Left lobe of liver (tissue), 2 donors: ENCODE measurements around the gene GAREM1. TPM values are rescaled to one million over a fixed set of nuclear protein-coding genes. Genes with fewer than 3 reads are reported as not detected.
A peak's percentile ranks its signal among the peaks of the same experiment; 100 is the strongest.
"Not testable (repeated sequence)": the region's sequence is repeated elsewhere in the genome, so short reads cannot be mapped to it uniquely, and the experiment has no call there.

Source experiments
- ATAC-seq: fragments of 200-7000 bp; cut with Tn5 transposase; one replicate; pipeline ENCODE4 v1.9.1; 2020; ENCODE audit warnings: mild to moderate bottlenecking, moderate library complexity
- DNase-seq: peaks from one replicate; pipeline ENCODE4 v3.0.0-alpha.2; 2020; ENCODE audit warnings: low spot score
- total RNA-seq: library from RNA; stranded (reverse); gene quantifications from one replicate; pipeline ENCODE4 v1.2.1, GENCODE V29; 2021
- donor health status: DM: no; HTN: no; CAD: no; lungs with moderate emphysema.
- donor health status: DM: no; HTN: yes; CAD: no.

GAREM1 gene
- total RNA-seq, 1 donor from 2014 or later = 4.8 TPM

DNA sequence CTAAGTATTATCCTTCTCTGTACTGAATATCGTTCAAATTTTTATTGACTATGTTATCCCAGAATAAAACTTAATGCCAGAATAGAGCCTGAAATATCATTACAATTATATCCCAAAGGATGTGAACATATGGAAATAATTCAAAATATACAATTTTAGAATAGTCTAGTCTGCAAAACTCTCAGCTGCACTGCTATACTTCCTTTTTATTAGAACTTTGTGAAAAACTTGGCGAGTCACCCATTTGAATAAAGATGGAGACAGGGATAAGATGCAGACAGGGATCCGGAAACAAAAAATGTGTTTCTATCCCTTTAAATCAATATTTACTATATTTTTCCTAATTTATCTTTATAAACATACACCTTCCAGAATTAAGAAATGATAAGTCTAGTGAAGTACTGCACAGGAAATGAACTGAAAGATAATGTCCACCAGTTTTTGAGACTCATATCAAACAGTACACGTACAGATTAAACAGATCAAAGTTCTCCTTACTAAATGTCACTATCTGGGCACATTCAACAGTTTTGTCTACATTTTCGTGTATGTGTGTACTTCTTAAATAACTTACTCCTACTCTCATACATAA, 173.0 kb downstream of the GAREM1 start:
- DNase-seq (no peak), ATAC-seq (peak; percentile 21)

DNA sequence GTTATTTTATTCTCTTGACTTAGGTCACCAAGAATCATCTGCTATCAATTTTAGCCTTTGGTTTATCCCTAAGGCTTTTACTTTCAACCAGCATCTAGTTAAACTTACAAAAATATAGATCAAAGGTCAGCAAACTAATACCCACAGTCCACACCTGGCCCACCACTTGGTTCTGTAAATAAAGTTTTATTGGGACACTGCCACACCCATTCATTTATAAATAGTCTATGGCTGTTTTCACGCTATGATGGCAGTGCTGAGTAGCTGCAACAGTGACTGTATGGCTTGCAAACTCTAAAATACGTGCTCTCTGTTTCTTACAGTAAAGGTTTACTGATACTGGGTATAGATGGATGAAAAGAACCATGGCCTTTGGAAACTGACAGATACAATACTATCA, 173.8 kb downstream of the GAREM1 start:
- ATAC-seq = no peak
- DNase-seq = no peak

DNA sequence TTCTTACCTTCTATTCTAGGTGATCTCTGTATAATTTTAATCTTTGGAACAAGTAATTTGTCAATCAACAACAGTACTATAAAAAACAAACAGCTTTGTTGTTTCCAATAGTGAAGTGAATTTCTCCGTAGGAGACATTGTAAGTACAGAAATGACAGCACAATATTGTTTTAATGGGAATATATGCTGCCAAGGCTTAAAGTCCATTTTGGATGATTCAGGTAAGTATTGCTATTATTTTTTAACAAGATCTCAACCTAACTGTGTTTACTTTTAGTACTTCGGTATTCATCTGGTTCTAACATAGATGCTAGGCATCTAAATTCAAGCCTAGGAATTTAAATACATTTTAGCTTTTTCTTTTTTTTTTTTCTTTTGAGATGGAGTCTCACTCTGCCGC, 175.1 kb downstream of the GAREM1 start:
- ATAC-seq (no peak), DNase-seq (no peak)

DNA sequence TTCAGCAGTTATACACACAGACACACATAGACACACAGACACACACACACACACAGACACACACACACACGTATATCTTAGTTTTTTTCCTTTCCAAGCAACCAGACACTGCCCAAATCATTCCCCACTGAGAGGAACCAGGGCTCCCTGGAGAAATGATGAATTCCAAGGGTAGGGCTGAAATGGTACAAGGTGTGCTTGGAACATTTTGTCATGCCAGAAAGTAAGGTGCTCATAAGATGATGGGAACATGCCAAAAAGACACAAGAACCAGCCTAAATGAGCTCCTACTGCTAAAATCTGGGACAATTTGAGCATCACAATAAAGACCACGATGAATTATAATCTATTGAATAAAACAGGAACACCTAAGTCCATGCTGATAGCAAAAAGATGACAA, 177.6 kb downstream of the GAREM1 start:
- DNase-seq (no peak), ATAC-seq (no peak)

DNA sequence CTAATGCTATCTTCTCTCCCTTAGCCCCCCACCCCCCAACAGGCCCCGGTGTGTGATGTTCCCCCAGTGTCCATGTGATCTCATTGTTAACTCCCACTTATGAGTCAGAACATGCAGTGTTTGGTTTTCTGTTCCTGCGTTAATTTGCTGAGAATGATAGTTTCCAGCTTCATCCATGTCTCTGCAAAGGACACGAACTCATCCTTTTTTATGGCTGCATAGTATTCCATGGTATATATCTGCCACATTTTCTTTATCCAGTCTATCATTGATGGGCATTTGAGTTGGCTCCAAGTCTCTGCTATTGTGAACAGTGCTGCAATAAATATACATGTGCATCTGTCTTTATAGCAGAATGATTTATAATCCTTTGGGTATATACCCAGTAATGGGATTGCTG, 179.1 kb downstream of the GAREM1 start:
- ATAC-seq, DNase-seq: not testable (repeated sequence)

DNA sequence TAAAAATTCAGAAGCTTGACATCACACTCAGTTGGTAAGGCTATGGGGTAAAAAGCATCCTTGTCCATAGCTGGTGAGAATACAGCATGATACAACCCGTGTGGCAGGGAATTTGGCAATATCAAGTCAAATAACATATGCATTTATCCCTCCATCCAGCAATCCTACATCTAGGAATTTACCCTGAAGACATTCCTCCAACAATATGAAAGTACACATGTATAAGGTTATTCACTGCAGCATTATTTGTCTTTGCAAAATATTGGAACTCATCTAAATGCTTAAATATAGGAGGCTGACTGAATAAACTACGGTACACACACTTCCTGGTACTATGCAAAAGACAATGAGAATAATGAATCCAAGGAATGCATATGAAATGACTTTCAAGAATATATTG, 179.9 kb downstream of the GAREM1 start:
- ATAC-seq (no peak), DNase-seq (no peak)

DNA sequence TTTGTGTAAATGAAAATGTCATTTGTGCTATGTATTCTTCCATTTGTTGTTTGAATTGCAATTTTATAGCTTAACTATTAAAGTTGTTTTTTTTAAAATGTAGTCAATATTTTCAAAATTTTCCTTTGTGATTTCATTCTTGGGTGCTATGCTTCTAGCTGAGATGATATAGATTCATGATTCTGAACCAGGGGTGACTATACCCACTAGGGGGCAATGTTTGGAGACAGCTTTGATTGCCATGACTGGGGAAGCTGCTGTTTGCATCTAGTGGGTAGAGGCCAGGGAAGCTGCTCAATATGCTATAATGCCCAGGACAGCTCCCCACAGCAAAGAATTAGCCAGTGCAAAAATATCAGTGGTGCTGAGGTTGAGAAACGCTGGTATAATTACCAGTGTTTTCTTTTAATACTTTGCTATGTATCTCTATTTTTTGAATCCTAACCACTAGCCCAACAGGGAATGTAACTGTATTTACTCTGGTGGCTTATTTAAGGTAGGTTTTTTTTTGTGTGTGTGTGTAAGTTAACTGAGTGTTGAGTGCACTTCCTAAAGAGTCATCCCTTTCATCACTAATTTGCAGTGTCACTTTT, 181.1 kb downstream of the GAREM1 start:
- ATAC-seq (peak; percentile 100), DNase-seq (peak; percentile 51)

DNA sequence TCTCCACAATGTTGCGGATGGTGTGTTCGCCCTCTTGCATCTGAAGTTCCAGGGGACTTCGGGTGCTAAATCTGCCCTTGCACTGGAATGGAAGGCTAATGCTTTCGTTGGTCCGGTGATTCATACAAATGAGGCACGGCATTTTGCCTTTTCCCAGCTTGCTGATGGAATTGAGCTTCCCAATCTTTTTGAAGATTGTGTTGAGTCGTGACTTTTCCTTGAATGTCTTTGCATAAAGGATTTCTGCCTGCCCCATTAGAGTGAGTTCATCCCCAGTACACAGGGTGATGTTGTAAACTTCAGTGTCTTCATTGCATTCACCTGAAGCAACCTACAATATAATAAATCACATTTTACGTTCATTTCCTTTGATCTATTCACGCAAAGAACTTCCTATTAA, 182.8 kb downstream of the GAREM1 start:
- DNase-seq (no peak), ATAC-seq (no peak)

DNA sequence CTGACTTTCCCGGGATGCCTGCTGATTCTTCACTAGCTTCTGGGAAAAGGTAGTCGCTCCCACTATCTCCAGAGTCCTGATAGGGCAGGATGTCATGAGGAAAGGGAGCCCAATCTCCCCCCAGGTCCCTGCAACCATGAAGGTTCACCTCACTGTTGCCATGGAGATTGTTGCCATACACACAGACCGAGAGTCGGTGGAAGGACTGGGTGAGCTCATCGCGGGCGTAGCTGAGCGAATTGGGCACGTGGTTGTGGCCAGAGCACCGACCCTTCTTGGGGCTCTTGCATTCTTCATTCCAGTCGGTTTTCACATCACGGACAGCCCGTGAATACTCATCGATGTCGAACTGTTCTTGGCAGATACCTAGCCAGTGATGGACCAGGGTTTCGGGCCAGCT, 183.4 kb downstream of the GAREM1 start:
- ATAC-seq (no peak), DNase-seq (no peak)

DNA sequence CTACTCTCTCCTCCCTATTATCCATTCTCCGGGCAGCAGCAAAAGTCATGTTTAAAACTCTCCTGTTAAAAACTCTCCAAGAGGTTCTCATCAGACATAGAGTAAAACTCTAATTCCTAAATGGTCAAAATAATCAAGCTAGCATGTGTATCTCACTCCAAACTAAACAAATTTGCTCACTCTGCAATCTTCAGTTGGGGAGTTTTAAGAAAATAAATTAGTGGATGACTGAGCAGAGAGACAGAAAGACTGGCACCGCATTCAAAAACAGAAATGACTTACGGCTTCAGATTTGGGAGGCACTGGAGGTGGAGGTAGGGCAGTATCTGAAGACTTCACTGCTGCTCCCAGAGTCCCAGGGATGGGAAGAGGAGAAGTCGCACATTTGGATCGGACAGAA, 183.9 kb downstream of the GAREM1 start:
- ATAC-seq = no peak
- no peak for DNase-seq

DNA sequence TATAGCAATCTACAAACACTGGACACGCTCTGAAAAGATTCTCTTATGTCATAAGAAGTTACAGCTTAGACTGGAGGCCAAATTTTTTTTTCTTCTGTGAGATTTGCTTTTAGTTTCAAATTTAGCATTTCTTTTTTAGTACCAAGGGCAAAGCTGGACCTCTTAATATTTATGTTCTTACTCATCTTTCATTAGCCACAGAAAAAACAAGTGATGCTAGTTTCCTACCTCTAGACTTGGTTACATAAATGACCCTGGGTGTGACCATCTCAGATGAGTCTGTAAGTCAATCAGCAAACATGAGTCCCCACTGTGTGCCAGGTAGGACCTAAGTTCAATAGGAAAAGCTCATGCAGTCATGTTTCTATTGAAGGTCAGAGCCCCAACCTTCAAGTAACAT, 186.4 kb downstream of the GAREM1 start:
- ATAC-seq = no peak
- DNase-seq = no peak

DNA sequence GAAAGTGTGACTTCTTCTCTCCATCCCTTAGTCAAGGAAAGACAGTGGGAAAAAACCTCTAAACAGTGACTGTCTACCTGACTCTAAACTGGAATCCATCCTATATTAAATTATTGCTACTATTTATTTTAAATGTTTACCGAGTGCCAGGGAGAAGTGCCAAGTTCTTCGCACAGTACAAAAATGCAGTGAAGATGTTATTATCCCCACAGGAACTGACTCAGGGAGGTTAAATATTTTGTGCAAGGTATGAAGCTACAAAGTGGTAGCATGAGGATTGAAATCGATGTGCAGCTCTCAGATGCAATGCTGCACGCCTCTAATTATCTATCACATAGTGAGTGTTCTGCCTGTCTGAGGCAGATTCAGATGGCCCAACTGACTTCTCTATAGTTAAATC, 189.8 kb downstream of the GAREM1 start:
- ATAC-seq = no peak
- no peak for DNase-seq

DNA sequence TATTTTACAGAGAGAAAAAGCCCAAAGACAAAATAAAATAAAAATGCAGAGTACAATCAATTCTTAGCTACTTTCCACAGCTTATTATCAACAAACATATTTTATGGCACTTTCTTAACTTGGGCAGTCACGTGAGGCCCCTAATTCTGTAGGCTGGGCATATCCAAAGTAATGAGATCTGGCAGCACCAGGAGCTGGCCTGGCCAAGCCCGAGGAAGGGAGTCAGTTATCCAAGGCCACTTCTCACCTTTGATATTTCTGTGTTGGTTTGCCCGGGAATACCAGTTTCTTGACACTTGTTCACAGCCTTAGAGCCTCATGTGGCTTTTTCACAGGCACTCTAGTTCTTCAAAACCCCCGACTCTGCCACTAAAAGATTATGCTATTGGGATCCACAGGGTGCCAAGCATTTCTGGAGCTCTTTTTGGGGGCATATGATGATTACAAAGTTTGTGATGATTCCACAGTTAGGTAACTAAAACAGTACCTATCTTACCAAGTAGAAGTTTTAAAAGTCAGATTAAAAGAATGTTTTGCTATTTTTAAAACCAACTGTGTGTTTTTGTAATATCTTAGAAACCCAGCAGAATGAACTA, 190.4 kb downstream of the GAREM1 start:
- DNase-seq = no peak

DNA sequence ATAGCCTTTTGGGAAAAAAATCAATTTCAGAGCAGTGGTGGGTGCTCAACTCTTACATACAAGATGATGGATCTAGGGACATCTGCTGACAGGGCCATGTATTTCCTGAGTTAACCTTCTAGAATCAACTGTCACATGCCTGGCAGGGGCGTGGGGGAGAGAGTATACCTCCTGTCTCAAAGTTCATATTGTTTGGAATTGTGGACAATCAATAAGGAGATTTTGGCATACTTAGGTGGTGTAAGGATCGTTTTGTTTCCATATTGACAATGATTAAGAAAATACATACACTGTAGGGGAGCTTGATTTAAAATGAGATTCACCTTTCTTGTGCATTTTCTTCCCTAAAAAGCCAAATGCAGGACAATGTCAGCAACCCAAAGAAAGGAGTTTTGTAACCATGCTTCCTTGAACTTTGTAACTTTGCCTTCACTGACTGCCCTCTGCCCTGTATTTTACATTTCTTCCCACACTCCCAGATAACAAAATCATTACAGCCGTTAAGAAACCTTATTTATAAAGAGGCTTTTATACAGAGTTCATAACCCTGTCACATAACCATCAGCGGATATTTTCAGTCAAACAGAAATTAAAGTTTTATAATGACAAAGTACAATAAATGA, 192.4 kb downstream of the GAREM1 start:
- DNase-seq = no peak

More for the DNA sequence above, 190.4 kb downstream of the GAREM1 start:
- no peak for ATAC-seq

DNA sequence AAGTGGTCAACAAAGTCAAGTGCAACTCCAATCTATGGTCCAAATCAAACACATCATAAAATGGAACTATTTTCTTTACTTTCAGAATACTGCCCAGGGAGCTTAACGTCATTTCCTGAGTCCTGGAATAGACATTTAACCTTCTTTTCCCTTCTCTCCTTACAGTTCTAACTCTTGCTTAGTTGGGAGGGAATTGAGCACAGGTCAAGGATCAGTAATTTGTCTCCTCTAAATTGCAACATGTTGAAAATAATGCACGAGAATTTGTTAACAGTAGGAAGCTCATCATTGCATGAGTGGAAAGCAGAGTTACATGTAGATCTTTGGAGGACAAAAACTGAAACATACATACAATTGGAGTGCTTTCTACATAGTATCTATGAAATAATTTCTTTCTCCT, 193.1 kb downstream of the GAREM1 start:
- DNase-seq (no peak), ATAC-seq (no peak)

More for the DNA sequence above, 192.4 kb downstream of the GAREM1 start:
- peak; percentile 77 for ATAC-seq

DNA sequence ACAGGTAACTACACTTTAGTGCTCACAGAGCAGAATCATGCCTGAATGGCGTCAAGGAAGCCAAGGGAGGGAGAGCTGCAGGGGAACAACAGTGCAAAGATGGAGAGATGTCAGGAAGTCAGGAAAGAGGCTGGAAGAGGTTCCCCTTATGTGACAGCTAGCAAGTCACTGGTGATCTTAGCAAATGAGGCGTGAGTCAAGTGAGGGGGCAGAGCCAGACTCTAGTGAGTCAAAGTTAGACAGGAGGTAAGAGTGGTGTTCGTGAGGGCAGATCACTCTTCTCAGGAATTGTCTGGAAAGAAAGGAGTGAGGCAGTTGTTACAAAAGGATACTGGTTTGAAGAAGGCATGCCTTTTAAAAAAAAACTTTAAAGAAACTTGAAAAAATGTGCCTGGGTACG, 193.8 kb downstream of the GAREM1 start:
- ATAC-seq (no peak), DNase-seq (no peak)

DNA sequence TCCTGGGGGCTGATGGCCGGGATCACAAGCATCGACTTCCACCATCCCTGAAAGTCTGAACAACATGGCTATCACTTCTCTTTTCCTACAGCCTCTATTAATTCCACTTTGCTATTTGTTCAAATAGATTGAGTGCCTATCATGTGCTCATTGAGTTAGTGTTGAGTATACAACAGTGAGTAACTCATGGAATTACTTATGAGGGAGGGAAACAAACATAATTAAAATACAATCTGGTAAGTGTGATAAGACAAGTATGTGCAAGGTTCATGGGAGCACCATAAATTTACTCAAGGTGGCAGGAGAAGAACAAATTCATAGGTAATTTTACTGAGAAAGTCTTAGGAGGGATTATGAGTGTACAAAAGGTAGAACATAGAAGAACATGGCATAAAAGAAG, 194.4 kb downstream of the GAREM1 start:
- ATAC-seq = no peak
- no peak for DNase-seq

DNA sequence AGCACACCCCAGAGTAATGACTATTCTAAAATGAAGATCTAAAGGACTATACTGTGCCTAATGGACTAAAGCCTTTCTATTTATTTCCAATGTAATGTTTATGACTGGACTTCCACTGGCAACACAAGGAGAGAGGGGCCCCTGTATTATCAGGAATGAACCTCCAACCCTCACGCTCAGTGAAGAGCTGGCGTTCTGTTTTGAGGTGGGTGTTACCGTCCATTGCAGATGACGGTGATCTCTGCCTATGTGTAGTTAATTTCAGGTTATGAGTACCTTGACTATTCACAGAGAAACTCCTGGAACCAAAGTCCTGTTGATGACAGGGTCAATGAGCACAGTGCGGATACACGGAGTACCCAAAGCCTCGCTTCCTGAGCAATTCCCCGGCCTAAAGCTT, 195.5 kb downstream of the GAREM1 start:
- ATAC-seq (no peak), DNase-seq (no peak)

DNA sequence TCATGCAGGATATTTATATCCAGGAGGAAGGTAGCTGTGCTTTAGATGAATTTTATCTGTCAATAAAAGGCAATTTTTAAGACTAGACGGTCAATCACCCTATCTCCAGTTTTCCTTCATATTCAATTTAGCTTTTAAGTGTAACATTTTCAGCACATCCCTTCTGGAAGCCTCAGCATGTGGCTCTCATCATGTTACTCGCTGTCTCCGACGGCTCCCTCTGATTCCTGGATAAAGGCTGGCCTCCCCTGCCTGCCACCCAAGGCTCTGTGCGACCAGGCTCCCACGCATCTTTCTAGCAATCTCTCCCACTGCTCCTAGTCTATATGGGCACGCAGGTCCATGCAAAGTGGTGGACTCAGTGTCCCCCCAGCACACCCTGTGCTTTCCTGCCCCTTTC, 196.4 kb downstream of the GAREM1 start:
- DNase-seq = no peak
- ATAC-seq = no peak

DNA sequence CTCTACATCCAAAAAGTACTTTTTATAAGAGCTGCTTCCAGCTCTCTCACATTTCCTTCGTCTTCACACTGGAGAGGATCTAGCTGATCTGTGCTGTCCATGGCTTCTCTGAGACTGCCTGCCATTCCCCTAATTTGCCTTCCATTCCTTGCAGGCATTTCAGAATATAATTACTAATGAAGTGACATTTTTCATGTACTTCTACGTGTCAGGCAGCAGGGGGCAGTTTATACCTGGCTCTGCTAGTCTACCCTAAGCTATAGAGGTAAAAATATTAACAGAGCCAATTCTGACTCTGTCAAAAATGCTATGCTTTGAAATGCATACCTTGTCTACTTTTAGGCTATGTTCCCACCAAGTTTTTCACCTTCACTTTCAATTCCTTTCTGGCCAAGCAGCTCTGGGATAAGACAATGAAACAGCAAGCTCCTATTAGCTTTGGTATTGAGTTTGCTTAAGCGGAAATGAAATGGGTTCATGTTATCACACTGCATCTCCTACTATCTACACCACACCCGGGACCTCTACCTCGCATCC, 198.9 kb downstream of the GAREM1 start:
- DNase-seq (no peak), ATAC-seq (peak; percentile 96)

DNA sequence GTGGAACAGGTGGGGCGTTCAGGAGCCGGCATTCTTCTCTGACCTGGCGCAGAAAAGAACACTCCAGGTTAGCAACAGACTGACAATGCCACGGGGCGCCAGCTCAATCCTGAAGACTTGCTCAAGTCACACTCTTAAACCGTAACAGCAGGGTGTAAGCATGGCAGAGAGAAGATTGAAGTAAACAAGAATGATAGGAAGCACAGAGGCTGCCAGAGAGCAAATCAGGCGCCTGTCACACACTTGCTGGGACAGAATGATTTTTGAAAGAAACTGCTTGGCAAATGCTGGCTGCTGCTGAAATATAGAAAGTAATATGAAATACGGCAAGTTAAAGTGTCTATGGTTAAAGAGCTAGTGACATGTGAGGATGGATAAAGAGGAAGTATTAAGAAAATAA, 200.3 kb downstream of the GAREM1 start:
- DNase-seq (no peak), ATAC-seq (no peak)

DNA sequence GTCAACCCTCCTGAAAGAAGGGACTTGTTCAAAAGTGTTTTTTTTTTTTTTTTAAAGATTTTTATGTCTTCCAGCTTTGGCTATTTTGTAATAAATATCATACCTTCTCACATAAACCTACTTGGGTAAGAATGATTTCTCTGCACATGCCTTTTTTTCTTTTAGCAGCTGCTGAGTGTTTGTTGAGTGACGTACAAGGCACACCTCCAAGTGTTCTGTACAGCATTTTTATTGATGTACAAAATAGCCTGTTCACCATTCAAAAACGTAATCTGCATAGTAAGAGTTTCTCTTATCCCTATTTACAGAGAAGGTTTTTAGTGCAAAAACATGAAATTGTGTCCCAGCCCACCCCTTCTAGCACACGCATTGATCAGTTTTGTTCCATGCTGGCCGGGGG, 203.2 kb downstream of the GAREM1 start:
- DNase-seq (no peak), ATAC-seq (no peak)
